Astrocyte of the spinal cord (primary cell): ENCODE measurements around the gene SP140L.

Experiments used
- DNase-seq: peaks from one replicate; pipeline ENCODE4 v3.0.0; 2011; ENCODE audit warnings: low read depth, low spot score
- H3K4me3 ChIP-seq: 2 replicates; pipeline ENCODE4 v1.5.1; 2011; ENCODE audit warnings: low read depth, mild to moderate bottlenecking, low read length, moderate library complexity
- CTCF ChIP-seq: IDR thresholded peaks from 2 replicates; pipeline ENCODE4 v1.5.1; 2012; ENCODE audit warnings: low read depth, mild to moderate bottlenecking, low read length, inconsistent platforms
- in situ Hi-C: cut with HindIII; loops from 2 replicates; pipeline ENCODE4 v1.10.0; 2017; ENCODE audit warnings: low sequenced_read_pairs

The SP140L gene

GRCh38 chr2:230346921-230347533, 20.0 kb downstream of the SP140L start:
- in situ Hi-C loops, result no loop called here
- H3K4me3 ChIP-seq, result no peak overlapping the region
- no peak for TF ChIP-seq CTCF
- no peak for DNase-seq

- in situ Hi-C loops, result no loop called here
- no peak overlapping the region for H3K4me3 ChIP-seq
- no peak for TF ChIP-seq CTCF
- no peak for DNase-seq
Measured at GRCh38 chr2:230347659-230348305, 20.8 kb downstream of the SP140L start.

GRCh38 chr2:230348787-230349186, 21.8 kb downstream of the SP140L start:
- H3K4me3 ChIP-seq, result no peak overlapping the region
- DNase-seq, result no peak
- in situ Hi-C loops, result no loop called here
- no peak for TF ChIP-seq CTCF

- DNase-seq, result peak; percentile 34
- in situ Hi-C loops, result no loop called here
- TF ChIP-seq CTCF, result no peak
- no peak overlapping the region for H3K4me3 ChIP-seq
Measured at GRCh38 chr2:230356084-230356483, 29.1 kb downstream of the SP140L start.

GRCh38 chr2:230358305-230358704, 31.3 kb downstream of the SP140L start:
- peak; percentile 36 for DNase-seq
- H3K4me3 ChIP-seq, result no peak overlapping the region
- no peak for TF ChIP-seq CTCF
- in situ Hi-C loops, result no loop called here

- no peak for TF ChIP-seq CTCF
- no peak overlapping the region for H3K4me3 ChIP-seq
- in situ Hi-C loops, result no loop called here
- DNase-seq, result no peak
Measured at GRCh38 chr2:230360028-230360427, 33.0 kb downstream of the SP140L start.
